M059J (cell line): ENCODE results near the gene HPS1. TPM values are rescaled to one million over a fixed set of nuclear protein-coding genes. Genes with fewer than 3 reads are reported as not detected.

Experiments
- DNase-seq: peaks from one replicate; pipeline ENCODE4 v3.0.0-alpha.2; 2012; ENCODE audit warnings: low read depth
- total RNA-seq: library from RNA; depleted of rRNA; stranded (reverse); fragments of >200 nt; shearing (Covaris generic); gene quantifications from 2 replicates; pipeline ENCODE4 v1.2.3, GENCODE V29; 2014

The HPS1 gene
- total RNA-seq, 1 experiment from 2014 or later: 31.7 TPM

- no peak for DNase-seq
These were observed 17.4 kb upstream of the HPS1 start for GRCh38 chr10:98463976-98464754.

- DNase-seq: no peak
These were observed 16.3 kb upstream of the HPS1 start for GRCh38 chr10:98463016-98463415.

- no peak for DNase-seq
These were observed 14.7 kb upstream of the HPS1 start for GRCh38 chr10:98461500-98461842.

GRCh38 chr10:98460837-98461499 lies 14.2 kb upstream of the HPS1 start:
- DNase-seq: peak; percentile 95

- no peak for DNase-seq
These were observed 12.4 kb upstream of the HPS1 start for GRCh38 chr10:98458809-98459784.

GRCh38 chr10:98457721-98458120 lies 11.0 kb upstream of the HPS1 start:
- DNase-seq: no peak

GRCh38 chr10:98456686-98457482 lies 10.1 kb upstream of the HPS1 start:
- no peak for DNase-seq

- DNase-seq: no peak
These were observed 9.4 kb upstream of the HPS1 start for GRCh38 chr10:98456043-98456570.

GRCh38 chr10:98453729-98454128 lies 7.0 kb upstream of the HPS1 start:
- DNase-seq: no peak

GRCh38 chr10:98450618-98451017 lies 3.9 kb upstream of the HPS1 start:
- no peak for DNase-seq

- no peak for DNase-seq
These were observed 2.6 kb upstream of the HPS1 start for GRCh38 chr10:98449287-98449686.

GRCh38 chr10:98446151-98446660 lies 529 bp downstream of the HPS1 start:
- peak; percentile 25 for DNase-seq

- no peak for DNase-seq
These were observed 1.4 kb downstream of the HPS1 start for GRCh38 chr10:98445200-98445812.

GRCh38 chr10:98444314-98445006 lies 2.3 kb downstream of the HPS1 start:
- no peak for DNase-seq

GRCh38 chr10:98438715-98439114 lies 8.0 kb downstream of the HPS1 start:
- DNase-seq: no peak

GRCh38 chr10:98436704-98437103 lies 10.0 kb downstream of the HPS1 start:
- no peak for DNase-seq

GRCh38 chr10:98435178-98435577 lies 11.6 kb downstream of the HPS1 start:
- DNase-seq: no peak

GRCh38 chr10:98433881-98434732 lies 12.6 kb downstream of the HPS1 start:
- DNase-seq: peak; percentile 87

- no peak for DNase-seq
These were observed 13.4 kb downstream of the HPS1 start for GRCh38 chr10:98433371-98433770.
